H1 (cell line): Measurements from ENCODE around the gene EDN1. TPM values are rescaled to one million over a fixed set of nuclear protein-coding genes. Genes with fewer than 3 reads are reported as not detected.

Source experiments
- CTCF ChIA-PET: fragments of 300-600 bp; sonication (Branson Sonifier 250); formaldehyde crosslinking; loops from one replicate; lab custom pipeline; 2021; ENCODE audit not compliant: partially characterized antibody; lab: Charles Lee
- POLR2A ChIA-PET: fragments of 300-600 bp; sonication (Branson Sonifier 250); formaldehyde crosslinking; loops from one replicate; lab custom pipeline; 2021; ENCODE audit warnings: inconsistent platforms; ENCODE audit not compliant: partially characterized antibody; lab: Charles Lee
- DNase-seq, 2 experiments: peaks; one replicate each; pipeline versions ENCODE4 v3.0.0 to v3.0.0-alpha.2; 2010 to 2022; ENCODE audit warnings: low spot score in 2 of 2, low read depth in 1 of 2, mixed read lengths in 1 of 2
- FAIRE-seq: peaks from 2 replicates; lab custom pipeline; 2011; peaks lifted over from hg19 to GRCh38; lab: Jason Lieb, UNC
- H2AFZ ChIP-seq: 2 replicates; pipeline ENCODE4 v1.8.1; 2012; ENCODE audit warnings: low read length, inconsistent platforms
- H2AK5ac ChIP-seq: 2 replicates; pipeline ENCODE4 v1.6.1; 2013; ENCODE audit warnings: low read depth, low read length
- H2BK120ac ChIP-seq: replicated peaks from 2 replicates; pipeline ENCODE3; 2013; ENCODE audit warnings: low read depth, low read length, inconsistent platforms
- H2BK12ac ChIP-seq: 2 replicates; pipeline ENCODE4 v1.6.1; 2013; ENCODE audit warnings: low read depth, low read length
- H2BK15ac ChIP-seq: 2 replicates; pipeline ENCODE4 v1.6.1; 2013; ENCODE audit warnings: low read length
- H2BK20ac ChIP-seq: 2 replicates; pipeline ENCODE4 v1.6.1; 2013; ENCODE audit warnings: low read length
- H2BK5ac ChIP-seq: 2 replicates; pipeline ENCODE4 v1.6.1; 2013; ENCODE audit warnings: low read depth, low read length
- H3K14ac ChIP-seq: 2 replicates; pipeline ENCODE4 v1.6.1; 2013; ENCODE audit warnings: inconsistent platforms; ENCODE audit not compliant: insufficient read length
- H3K18ac ChIP-seq: 2 replicates; pipeline ENCODE4 v1.6.1; 2013; ENCODE audit warnings: low read length; ENCODE audit errors: extremely low read depth
- H3K23ac ChIP-seq: 2 replicates; pipeline ENCODE4 v1.6.1; 2013; ENCODE audit warnings: inconsistent platforms; ENCODE audit not compliant: insufficient read length
- H3K23me2 ChIP-seq: 2 replicates; pipeline ENCODE4 v1.6.1; 2013; ENCODE audit warnings: low read depth, low read length
- H3K27ac ChIP-seq: 2 replicates; pipeline ENCODE4 v1.6.1; 2011; ENCODE audit warnings: low read depth, low read length, inconsistent platforms
- H3K27me3 ChIP-seq, 4 experiments: replicated peaks in 1 of 4; 1 replicate in 1 of 4; 2 replicates in 3 of 4; pipeline versions ENCODE4 v1.6.1 to v1.8.1; 2011 to 2013; ENCODE audit warnings: low read length in 3 of 4, mild to moderate bottlenecking in 3 of 4, inconsistent platforms in 2 of 4, mixed read lengths in 2 of 4, moderate library complexity in 1 of 4; ENCODE audit not compliant: control insufficient read depth in 3 of 4, insufficient read depth in 3 of 4; ENCODE audit errors: extremely low read depth in 1 of 4
- H3K36me3 ChIP-seq, 4 experiments: 2 replicates each; pipeline versions ENCODE4 v1.6.1 to v1.8.1; 2011 to 2013; ENCODE audit warnings: mild to moderate bottlenecking in 4 of 4, low read length in 3 of 4, moderate library complexity in 2 of 4, control low read depth in 1 of 4, inconsistent platforms in 1 of 4; ENCODE audit not compliant: insufficient read depth in 4 of 4, control insufficient read depth in 2 of 4
- H3K4ac ChIP-seq: replicated peaks from 2 replicates; pipeline ENCODE3; 2013; ENCODE audit warnings: low read length, low read depth, mixed read lengths, inconsistent platforms; ENCODE audit not compliant: insufficient read length
- H3K4me1 ChIP-seq, 4 experiments: replicated peaks in 1 of 4; 1 replicate in 1 of 4; 2 replicates in 3 of 4; pipeline versions ENCODE4 v1.6.1 to v1.8.1; 2011 to 2013; ENCODE audit warnings: low read length in 3 of 4, inconsistent platforms in 2 of 4, mixed read lengths in 1 of 4; ENCODE audit not compliant: insufficient read depth in 4 of 4, control insufficient read depth in 3 of 4
- H3K4me2 ChIP-seq, 2 experiments: 2 replicates each; pipeline versions ENCODE4 v1.6.1 to v1.8.1; 2011 to 2013; ENCODE audit warnings: low read depth in 2 of 2, low read length in 2 of 2, control low read depth in 1 of 2, inconsistent platforms in 1 of 2, mild to moderate bottlenecking in 1 of 2; ENCODE audit not compliant: insufficient read depth in 1 of 2
- H3K4me3 ChIP-seq, 4 experiments: fragments of 200-600, 300-600 bp in 1 of 4; sonication (generic), shearing (Covaris generic), sonication (Bioruptor Twin) in 1 of 4; 2 replicates each; pipeline versions ENCODE4 v1.5.1 to v1.8.1; 2011 to 2016; ENCODE audit warnings: low read length in 4 of 4, low read depth in 3 of 4, control low read depth in 2 of 4, inconsistent platforms in 2 of 4, mild to moderate bottlenecking in 2 of 4, mixed read lengths in 1 of 4, moderate library complexity in 1 of 4; ENCODE audit not compliant: insufficient read depth in 2 of 4; ENCODE audit errors: extremely low read depth in 1 of 4
- H3K56ac ChIP-seq: replicated peaks from 2 replicates; pipeline ENCODE3; 2013; ENCODE audit warnings: low read depth, mild to moderate bottlenecking, mixed read lengths, low read length, inconsistent platforms; ENCODE audit not compliant: insufficient read length
- H3K79me1 ChIP-seq: 2 replicates; pipeline ENCODE4 v1.6.1; 2013; ENCODE audit warnings: low read depth, low read length, control low read depth
- H3K79me2 ChIP-seq, 2 experiments: 2 replicates each; pipeline versions ENCODE4 v1.6.1 to v1.8.1; 2012 to 2013; ENCODE audit warnings: low read length in 2 of 2, mild to moderate bottlenecking in 2 of 2, inconsistent platforms in 1 of 2; ENCODE audit not compliant: insufficient read depth in 2 of 2, control insufficient read depth in 1 of 2
- H3K9ac ChIP-seq, 4 experiments: replicated peaks in 1 of 4; 1 replicate in 1 of 4; 2 replicates in 3 of 4; pipeline versions ENCODE4 v1.6.1 to v1.8.1; 2011 to 2013; ENCODE audit warnings: low read depth in 3 of 4, low read length in 3 of 4, control low read depth in 2 of 4, mild to moderate bottlenecking in 2 of 4, moderate library complexity in 2 of 4, inconsistent platforms in 1 of 4; ENCODE audit errors: extremely low read depth in 1 of 4
- H3K9me3 ChIP-seq, 2 experiments: 2 replicates each; pipeline versions ENCODE4 v1.6.1 to v1.8.1; 2012 to 2013; ENCODE audit warnings: mild to moderate bottlenecking in 2 of 2, moderate library complexity in 2 of 2, control low read depth in 1 of 2, inconsistent platforms in 1 of 2, low read depth in 1 of 2, low read length in 1 of 2, mixed read lengths in 1 of 2; ENCODE audit not compliant: insufficient read depth in 2 of 2
- H4K20me1 ChIP-seq, 2 experiments: replicated peaks in 1 of 2; 2 replicates each; pipeline versions ENCODE3 to v1.8.1; 2011 to 2013; ENCODE audit warnings: inconsistent platforms in 2 of 2, low read length in 2 of 2, mild to moderate bottlenecking in 1 of 2; ENCODE audit not compliant: insufficient read depth in 2 of 2, control insufficient read depth in 1 of 2
- H4K5ac ChIP-seq: 2 replicates; pipeline ENCODE4 v1.6.1; 2013; ENCODE audit warnings: low read length, low read depth, mixed read lengths, inconsistent platforms; ENCODE audit not compliant: insufficient read length
- H4K8ac ChIP-seq: 2 replicates; pipeline ENCODE4 v1.8.0; 2013; ENCODE audit warnings: mild to moderate bottlenecking, moderate library complexity, low read length, inconsistent platforms; ENCODE audit not compliant: insufficient read depth; ENCODE audit errors: extremely low read depth
- H4K91ac ChIP-seq: replicated peaks from 2 replicates; pipeline ENCODE3; 2013; ENCODE audit warnings: low read length, mixed read lengths, inconsistent platforms; ENCODE audit not compliant: insufficient read length
- BRCA1 ChIP-seq: IDR thresholded peaks from 2 replicates; pipeline ENCODE4 v1.6.1; 2012; ENCODE audit warnings: low read depth, low read length, improper control_type of control experiment
- CHD2 ChIP-seq: IDR thresholded peaks from 2 replicates; pipeline ENCODE4 v1.6.1; 2012; ENCODE audit warnings: low read length, improper control_type of control experiment
- GTF2F1 ChIP-seq: IDR thresholded peaks from 2 replicates; pipeline ENCODE4 v1.6.1; 2012; ENCODE audit warnings: low read depth, low read length, improper control_type of control experiment, borderline replicate concordance
- POLR2AphosphoS5 ChIP-seq: IDR thresholded peaks from 2 replicates; pipeline ENCODE4 v1.6.1; 2011; ENCODE audit warnings: low read depth, low read length
- POU5F1 ChIP-seq: IDR thresholded peaks from 2 replicates; pipeline ENCODE4 v1.6.1; 2011; ENCODE audit warnings: low read depth, mild to moderate bottlenecking, low read length, moderate library complexity
- RBBP5 ChIP-seq: IDR thresholded peaks from 2 replicates; pipeline ENCODE4 v1.7.1; 2012; ENCODE audit warnings: low read depth, mild to moderate bottlenecking, inconsistent platforms, low read length, moderate library complexity, borderline replicate concordance
- SP4 ChIP-seq: IDR thresholded peaks from 2 replicates; pipeline ENCODE4 v1.6.1; 2012; ENCODE audit warnings: low read length, inconsistent platforms
- TAF1 ChIP-seq: IDR thresholded peaks from 2 replicates; pipeline ENCODE4 v1.6.1; 2011; ENCODE audit warnings: mild to moderate bottlenecking, low read depth, low read length
- TBP ChIP-seq: IDR thresholded peaks from 2 replicates; pipeline ENCODE4 v1.6.1; 2011; ENCODE audit warnings: low read depth, low read length, improper control_type of control experiment
- YY1 ChIP-seq: IDR thresholded peaks from 2 replicates; pipeline ENCODE4 v1.6.1; 2011; ENCODE audit warnings: low read depth, mild to moderate bottlenecking, low read length
- WGBS, 2 experiments: shearing (Covaris generic) in 1 of 2; methylation state at CpG; one replicate each; pipeline versions ENCODE4 v1.1.6 to v1.1.7; 2013 to 2015; ENCODE audit warnings: low lambda C conversion rate in 2 of 2, mixed read lengths in 2 of 2, inconsistent platforms in 1 of 2, low coverage in 1 of 2, missing lambda C conversion rate in 1 of 2; ENCODE audit not compliant: insufficient replicate concordance in 2 of 2, insufficient coverage in 1 of 2, insufficient read length in 1 of 2; ENCODE audit errors: extremely low coverage in 1 of 2, missing lambda C conversion rate in 1 of 2; 5-methylcytosine and 5-hydroxymethylcytosine counted together
- polyA plus RNA-seq, 7 experiments: library from polyadenylated mRNA; depleted of rRNA in 3 of 7; stranded (reverse) in 5 of 7; unstranded in 2 of 7; fragments of >200 nt in 5 of 7; fragments of 200-250 nt in 2 of 7; gene quantifications; 1 replicate in 5 of 7; 2 replicates in 1 of 7; 4 replicates in 1 of 7; pipeline versions ENCODE4 v1.2.1 to v1.2.3, GENCODE V29; 2011 to 2013; ENCODE audit warnings: missing spikeins in 2 of 7, mixed read lengths in 2 of 7
- total RNA-seq: library from RNA; stranded (reverse); fragmentation: NEBNext Ultra II Directional; extraction: Animal tissue kit (Norgen Biotek cat#: 25700); gene quantifications from 2 replicates; pipeline ENCODE4 v1.2.1, GENCODE V29; 2021
- TF ChIP-seq, protein P1 (sequence below): IDR thresholded peaks from 2 replicates; pipeline ENCODE4 v1.6.1; 2012; ENCODE audit warnings: low read length, inconsistent platforms
- TF ChIP-seq, protein P2 (sequence below): IDR thresholded peaks from 2 replicates; pipeline ENCODE4 v1.6.1; 2012; ENCODE audit warnings: inconsistent platforms

The EDN1 gene
- total and polyA plus RNA-seq, 2 of the 8 experiments (the other 6 are each of a cell fraction or from before 2014, with no cell fraction given): 0.23 to 1.1 TPM

DNA sequence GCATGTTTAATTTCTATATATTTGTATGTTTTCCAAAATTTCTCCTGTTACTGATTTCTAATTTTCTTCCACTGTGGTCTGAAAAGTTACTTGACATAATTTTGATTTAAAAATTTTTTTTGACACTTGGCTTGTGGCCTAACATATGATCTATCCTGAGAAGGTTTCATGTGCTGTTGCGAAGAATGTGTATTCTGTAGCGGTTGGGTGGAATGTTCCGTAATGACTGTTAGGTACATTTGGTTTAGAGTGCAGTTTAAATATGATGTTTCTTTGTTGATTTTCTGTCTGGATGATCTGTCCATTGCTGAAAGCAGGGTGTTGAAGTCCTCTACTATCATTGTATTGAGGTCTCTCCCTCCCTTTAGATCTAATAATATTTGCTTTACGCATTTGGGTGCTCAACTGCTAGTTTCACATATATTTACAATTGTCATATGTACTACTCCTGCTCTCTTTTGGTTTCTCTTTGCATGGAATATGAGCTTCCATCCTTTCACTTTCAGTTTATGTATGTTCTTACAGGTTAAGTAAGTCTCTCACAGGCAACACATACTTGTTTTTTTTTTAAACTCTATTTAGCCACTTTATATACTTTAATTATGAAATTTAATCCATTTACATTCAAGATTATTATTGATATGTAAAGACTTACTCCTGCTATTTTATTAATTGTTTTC lies 19.5 kb upstream of the EDN1 start:
- 96% methylated on average over 4 of the region's 4 CpGs; no CpG with 5 or more reads in 1 of the 2 experiments for WGBS, 2 experiments
- ChIA-PET POLR2A (no interaction called here), CTCF (interaction anchor here (0.5 to 2.9 kb wide), 2 partner anchors 12 to 17 kb away, joined by 4 to 15 read pairs; no protein-coding TSS in a partner anchor)
- H3K27ac ChIP-seq: no peak overlapping the region
- H3K18ac ChIP-seq: no peak overlapping the region
- H2BK120ac ChIP-seq: no peak overlapping the region
- H2AFZ ChIP-seq: no peak overlapping the region; the same call in 1 of the 2 replicates
- H3K4ac ChIP-seq: no peak overlapping the region
- no peak overlapping the region for H4K8ac ChIP-seq
- H2BK15ac ChIP-seq: no peak overlapping the region
- H3K27me3 ChIP-seq: no peaks in the 10 kb centered on the region
- no peak for DNase-seq
- H3K4me2 ChIP-seq: no peak overlapping the region
- no peak overlapping the region for H2AK5ac ChIP-seq
- H3K23me2 ChIP-seq: no peaks in the 10 kb centered on the region
- no peaks in the 10 kb centered on the region for H3K79me1 ChIP-seq
- H3K9me3 ChIP-seq: no peaks in the 10 kb centered on the region
- no peak for FAIRE-seq
- no peaks in the 10 kb centered on the region for H3K79me2 ChIP-seq
- H3K23ac ChIP-seq: no peak overlapping the region
- H4K91ac ChIP-seq: no peak overlapping the region
- H3K36me3 ChIP-seq: no peaks in the 10 kb centered on the region
- H3K56ac ChIP-seq: no peak overlapping the region
- H3K14ac ChIP-seq: no peak overlapping the region
- H3K9ac ChIP-seq: no peak overlapping the region
- no peak overlapping the region for H2BK20ac ChIP-seq
- no peaks in the 10 kb centered on the region for H4K20me1 ChIP-seq
- no peaks in the 10 kb centered on the region for H3K4me1 ChIP-seq
- no peak overlapping the region for H2BK5ac ChIP-seq
- no peak overlapping the region for H2BK12ac ChIP-seq
- no peak overlapping the region for H3K4me3 ChIP-seq
- no peak overlapping the region for H4K5ac ChIP-seq
- TF ChIP-seq POLR2AphosphoS5 (no peak), POU5F1 (no peak), TBP (no peak), BRCA1 (no peak), SP4 (no peak), CHD2 (no peak), YY1 (no peak), TAF1 (no peak), RBBP5 (no peak), GTF2F1 (no peak)
- TF ChIP-seq, protein P1, sequence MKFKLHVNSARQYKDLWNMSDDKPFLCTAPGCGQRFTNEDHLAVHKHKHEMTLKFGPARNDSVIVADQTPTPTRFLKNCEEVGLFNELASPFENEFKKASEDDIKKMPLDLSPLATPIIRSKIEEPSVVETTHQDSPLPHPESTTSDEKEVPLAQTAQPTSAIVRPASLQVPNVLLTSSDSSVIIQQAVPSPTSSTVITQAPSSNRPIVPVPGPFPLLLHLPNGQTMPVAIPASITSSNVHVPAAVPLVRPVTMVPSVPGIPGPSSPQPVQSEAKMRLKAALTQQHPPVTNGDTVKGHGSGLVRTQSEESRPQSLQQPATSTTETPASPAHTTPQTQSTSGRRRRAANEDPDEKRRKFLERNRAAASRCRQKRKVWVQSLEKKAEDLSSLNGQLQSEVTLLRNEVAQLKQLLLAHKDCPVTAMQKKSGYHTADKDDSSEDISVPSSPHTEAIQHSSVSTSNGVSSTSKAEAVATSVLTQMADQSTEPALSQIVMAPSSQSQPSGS: no peak
- TF ChIP-seq, protein P2, sequence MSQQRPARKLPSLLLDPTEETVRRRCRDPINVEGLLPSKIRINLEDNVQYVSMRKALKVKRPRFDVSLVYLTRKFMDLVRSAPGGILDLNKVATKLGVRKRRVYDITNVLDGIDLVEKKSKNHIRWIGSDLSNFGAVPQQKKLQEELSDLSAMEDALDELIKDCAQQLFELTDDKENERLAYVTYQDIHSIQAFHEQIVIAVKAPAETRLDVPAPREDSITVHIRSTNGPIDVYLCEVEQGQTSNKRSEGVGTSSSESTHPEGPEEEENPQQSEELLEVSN: no peak
